ENCODE results near the gene YAP1.

DNA sequence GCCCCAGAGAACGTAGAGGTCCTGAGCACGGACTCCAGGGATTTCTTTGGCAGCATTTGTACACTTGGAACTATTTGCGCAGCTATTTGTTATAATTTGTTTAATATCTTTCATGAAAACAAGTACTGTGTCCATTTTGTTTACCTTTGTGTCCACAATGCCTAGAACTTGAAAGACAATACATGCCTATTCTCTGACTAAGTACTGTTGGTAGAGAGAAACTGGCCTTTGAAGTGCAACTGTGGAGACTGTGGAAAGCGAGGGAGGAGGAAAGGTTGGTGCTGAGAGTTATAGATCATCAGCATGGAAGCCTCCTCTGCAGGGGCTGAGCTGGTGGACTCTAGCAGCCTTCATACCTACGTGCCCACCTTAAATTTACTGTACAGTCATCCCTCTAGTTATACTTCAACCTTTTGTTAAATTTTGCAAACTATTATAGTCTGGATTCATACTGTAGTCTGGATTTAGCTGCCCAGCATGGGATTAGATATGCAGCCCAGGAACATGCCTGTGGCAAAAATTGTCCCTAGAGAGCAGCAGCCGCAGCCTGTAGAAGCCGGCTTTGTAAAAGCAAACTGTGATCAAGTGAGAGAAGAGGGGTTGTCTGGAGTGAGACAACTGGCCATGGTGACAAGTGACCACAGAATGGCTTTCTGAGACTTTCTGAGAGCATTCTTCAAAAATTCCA lies 24.2 kb upstream of the YAP1 start:
- TF ChIP-seq POLR2A (IDR thresholded peaks at IDR 0.05), result no peak
- TF ChIP-seq, protein P1, sequence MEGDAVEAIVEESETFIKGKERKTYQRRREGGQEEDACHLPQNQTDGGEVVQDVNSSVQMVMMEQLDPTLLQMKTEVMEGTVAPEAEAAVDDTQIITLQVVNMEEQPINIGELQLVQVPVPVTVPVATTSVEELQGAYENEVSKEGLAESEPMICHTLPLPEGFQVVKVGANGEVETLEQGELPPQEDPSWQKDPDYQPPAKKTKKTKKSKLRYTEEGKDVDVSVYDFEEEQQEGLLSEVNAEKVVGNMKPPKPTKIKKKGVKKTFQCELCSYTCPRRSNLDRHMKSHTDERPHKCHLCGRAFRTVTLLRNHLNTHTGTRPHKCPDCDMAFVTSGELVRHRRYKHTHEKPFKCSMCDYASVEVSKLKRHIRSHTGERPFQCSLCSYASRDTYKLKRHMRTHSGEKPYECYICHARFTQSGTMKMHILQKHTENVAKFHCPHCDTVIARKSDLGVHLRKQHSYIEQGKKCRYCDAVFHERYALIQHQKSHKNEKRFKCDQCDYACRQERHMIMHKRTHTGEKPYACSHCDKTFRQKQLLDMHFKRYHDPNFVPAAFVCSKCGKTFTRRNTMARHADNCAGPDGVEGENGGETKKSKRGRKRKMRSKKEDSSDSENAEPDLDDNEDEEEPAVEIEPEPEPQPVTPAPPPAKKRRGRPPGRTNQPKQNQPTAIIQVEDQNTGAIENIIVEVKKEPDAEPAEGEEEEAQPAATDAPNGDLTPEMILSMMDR (IDR thresholded peaks at IDR 0.05), result no peak
- no peak for TF ChIP-seq EP300 (IDR thresholded peaks at IDR 0.05)
